GM19324 (cell line): ENCODE results near the gene SLC9A6.
"Not testable (repeated sequence)": the region's sequence is repeated elsewhere in the genome, so short reads cannot be mapped to it uniquely, and the experiment has no call there.

Source experiments
- ATAC-seq: cut with Tn5 transposase; IDR thresholded peaks from one replicate; pipeline ENCODE4 v1.9.1; 2021; ENCODE audit warnings: mild to moderate bottlenecking, moderate library complexity; ENCODE audit not compliant: unreplicated experiment, low FRiP score

Gene SLC9A6

DNA sequence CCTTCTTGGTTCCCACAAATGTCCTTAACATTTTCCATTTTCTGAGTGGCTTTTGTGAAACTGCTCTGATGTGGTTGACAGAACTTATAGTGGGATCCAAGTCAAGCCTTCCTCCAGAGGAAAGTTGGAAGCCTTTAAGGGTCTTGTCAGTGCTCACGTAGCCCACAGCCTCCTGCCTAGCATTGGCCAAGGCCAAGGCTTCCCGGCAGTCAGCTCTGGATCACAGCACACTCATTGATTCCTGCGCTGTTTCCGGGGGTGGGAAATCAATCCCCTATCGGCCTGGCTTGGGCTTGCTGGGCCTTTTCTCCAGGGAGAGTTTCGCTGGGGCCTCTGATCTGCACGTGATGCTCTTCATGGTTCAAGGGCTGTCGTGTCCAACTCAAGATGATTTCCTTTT, 76.1 kb downstream of the SLC9A6 start:
- no peak for ATAC-seq

DNA sequence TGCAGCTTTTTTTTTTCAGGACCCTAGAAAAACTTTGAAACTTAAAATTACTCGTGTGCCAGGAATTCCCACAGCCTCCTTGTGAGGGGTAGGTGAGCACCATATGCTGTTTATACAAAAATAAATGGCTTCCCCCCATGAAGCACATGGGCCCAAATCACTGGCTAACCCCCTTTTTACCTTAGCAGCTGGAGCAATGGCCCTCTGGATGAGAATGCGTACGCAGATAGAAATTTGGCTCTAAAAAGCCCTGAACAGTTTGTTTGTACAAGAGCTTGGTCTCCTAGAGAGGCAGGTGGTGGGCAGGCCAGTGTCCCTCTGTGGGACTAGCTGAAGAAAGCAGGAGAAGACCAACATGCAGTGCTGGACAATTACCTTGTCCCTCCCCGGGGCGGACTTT, 76.5 kb downstream of the SLC9A6 start:
- no peak for ATAC-seq

DNA sequence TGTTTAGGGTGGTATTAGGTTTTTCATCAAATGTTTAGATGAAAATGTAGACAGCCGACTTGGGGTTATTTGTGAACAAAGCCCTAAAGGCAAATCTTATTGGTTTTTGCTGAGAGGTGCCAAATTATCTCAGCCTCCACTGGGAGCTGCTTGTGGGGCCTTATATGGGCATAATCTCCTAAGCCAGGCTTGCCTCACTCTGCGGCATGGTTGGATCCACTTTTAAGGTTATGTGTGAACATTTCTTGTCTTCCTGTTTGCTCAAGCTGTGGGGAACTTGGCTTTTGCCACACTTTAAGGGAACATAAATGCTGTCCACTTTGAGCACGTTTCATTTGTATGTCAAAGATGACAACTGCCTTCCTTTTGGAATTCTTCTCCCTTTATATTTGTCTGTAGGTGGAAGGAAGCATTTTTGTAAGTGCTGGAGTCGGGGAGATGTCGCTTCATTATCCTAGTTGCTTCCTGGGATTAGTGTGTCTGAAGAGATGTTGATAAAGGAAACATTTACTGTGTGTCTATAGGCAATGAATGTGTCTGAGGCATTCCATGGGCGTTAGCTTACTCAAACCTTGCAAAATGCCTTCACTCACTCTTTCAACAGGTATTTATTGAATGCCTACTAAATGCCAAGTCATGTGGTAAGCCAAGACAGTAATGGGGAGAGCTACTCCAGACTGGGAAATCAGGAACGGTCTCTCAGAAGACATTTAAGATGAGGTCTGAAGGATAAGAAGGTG, 78.3 kb downstream of the SLC9A6 start:
- ATAC-seq = no peak

DNA sequence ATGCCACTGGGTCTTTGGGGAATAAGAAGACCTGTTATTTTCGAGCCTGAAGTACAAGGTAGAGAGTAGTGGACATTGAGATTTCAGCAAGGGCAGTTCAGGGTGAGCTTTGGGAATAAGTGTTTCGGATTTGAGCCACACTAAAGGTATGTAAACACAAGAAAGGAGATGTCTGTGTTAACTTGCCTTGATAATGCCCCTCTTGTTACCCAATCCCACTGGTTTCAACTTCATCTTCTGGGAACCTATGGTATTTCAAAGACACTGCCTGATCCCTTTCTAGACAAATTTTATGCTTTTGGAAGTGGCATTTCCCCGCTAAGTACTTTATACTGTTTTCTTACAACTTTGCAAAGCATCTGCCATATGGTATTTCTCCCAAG, 79.4 kb downstream of the SLC9A6 start:
- no peak for ATAC-seq

DNA sequence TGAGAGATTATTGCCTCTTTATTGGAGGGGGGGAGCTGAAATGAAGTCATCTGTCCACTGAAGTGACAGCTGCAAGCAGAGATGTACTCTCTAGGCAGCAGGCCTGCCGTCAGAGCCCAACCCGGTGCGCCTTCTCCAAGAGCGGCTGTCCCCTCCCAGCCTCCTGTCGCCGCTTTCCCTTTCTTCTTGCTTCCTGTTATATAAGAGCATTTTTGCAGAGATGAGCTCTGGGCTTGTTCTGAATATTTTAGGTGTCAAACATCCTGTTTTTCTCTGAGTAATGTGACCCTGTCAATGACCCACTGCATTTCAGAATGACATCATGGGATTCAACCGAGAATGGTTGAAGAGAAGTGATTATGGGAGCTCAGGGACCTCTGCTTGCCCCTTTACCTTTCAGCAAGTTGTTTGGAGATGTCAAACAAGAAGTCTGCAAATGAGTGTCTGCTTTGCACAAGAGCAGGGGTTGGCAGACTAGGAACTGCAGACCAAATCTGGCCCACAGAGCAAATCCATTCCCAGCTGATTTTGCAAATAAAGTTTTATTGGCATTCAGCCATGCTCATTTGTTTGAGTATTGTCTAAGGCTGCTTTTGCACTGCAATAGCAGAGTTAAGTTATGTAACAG, 79.9 kb downstream of the SLC9A6 start:
- ATAC-seq = no peak

DNA sequence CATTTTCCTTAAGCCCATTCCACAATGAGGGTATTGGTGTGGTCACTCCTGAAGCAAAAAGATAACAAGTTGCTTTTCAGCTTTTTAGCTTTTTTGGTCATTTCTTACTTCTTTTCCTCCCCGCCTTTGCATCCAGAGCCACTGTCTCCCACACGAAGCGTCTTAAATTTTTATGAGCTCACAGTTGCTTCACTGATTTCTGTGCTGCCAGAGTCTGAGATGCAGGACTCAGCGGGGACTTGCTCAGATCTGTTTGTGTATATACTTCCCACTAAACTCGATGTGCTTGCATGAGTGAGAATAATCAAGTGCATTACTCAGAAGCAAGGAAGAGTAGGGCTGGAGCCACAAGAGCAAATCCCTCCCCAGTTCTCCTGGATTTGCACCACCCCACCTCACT, 81.9 kb downstream of the SLC9A6 start:
- ATAC-seq = no peak

DNA sequence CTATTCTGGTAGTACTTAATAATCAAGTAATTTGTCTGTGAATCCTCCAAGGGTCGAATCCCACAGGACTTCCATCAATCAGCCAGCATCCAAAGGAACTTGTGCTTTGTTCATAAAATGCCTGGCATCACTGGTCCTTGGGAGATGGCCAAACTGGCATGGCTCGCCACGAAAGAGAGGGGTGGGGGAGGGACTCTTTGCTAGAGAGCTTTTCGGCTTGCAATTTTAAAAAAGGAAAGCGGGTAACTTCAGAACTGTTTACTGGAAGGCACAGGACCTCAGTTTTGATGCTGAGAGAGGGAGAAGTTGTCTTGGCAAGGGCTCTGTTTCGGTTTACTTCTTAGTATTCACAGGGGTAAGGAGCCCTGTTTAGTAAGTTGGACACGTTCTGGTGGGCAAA, 82.7 kb downstream of the SLC9A6 start:
- no peak for ATAC-seq

DNA sequence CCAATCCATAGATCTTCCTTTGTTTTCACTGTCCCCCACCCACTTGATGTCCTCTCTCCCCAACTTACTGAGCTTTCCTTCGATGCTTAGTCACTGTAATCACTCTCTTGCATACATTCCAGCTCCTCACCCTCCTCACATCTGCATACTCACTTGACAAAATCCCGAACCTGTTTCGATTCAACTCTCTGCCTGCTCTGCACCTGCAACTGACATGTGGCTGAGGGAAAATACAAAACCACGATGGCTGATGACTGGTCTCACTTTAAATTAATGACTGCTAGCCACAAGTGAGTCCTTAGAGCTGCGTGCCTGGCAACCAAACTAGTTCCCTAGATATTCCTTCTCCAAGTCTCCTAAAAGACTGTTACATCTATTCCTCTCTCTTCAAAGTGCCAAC, 91.7 kb downstream of the SLC9A6 start:
- no peak for ATAC-seq

DNA sequence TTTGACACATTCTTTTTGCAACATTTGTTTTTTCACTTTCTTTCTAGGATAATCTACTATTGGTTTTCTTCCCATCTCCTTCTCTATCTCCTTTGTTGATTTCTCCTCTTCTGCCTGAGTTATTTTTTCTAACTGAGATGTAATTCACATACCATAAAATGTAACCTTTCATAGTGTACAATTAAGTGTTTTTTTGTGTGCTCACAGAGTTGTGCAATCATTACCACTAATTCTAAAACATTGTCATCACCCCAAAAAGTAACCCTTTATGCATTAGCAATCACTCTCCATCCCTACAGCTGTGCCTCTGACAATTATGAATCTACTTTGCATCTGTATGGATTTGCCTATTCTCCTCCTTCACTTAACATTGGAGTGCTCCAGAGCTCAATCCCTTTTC, 95.5 kb downstream of the SLC9A6 start:
- no peak for ATAC-seq

DNA sequence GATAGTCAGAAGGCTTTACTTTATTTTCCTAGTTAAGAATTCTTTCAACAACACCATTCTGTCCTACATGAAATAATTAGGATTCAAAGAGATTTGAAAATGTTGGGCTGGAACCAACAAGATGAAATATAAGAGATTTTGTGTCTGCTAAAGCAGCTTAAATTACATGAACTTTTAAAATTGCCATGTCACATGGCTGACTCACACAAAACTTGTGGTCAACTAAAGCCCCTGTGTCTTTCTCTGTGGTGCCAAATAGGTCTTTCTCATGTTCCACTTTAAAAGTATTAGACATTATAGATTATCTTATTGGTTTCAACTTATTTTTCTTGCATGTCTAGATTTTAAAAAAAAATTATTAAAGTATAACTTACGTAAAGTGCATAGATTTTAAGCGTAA, 101.3 kb downstream of the SLC9A6 start:
- no peak for ATAC-seq

DNA sequence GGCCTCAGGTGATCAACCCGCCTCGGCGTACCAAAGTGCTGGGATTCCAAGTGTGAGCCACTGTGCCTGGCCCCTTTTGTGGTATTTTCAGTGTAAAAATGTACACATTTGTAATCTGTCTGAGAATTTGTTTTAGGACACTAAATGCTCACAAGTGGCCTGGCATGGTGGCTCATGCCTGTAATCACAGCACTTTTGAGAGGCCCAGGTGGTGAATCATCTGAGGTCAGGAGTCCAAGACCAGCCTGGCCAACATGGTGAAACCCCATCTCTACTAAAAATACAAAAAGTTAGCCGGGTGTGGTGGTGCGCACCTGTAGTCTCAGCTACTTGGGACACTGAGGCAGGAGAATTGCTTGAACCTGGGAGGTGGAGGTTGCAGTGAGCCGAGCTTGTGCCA, 106.7 kb downstream of the SLC9A6 start:
- not testable (repeated sequence) for ATAC-seq

DNA sequence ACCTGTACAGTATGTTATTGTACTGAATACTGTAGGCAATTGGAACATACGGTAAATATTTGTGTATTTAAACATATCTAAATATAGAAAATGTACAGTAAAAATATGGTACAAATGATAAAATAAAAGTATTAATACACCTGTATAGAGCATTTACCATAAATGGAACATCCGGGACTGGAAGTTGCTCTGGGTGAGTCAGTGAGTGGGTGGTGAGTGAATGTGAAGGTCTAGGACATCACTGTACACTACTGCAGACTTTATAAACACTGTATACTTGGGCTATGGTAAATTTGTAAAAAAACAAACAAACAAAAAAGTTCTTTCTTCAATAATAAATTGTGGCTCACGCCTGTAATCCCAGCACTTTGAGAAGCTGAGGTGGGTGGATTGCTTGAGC, 109.7 kb downstream of the SLC9A6 start:
- no peak for ATAC-seq
